K562 treated with DMSO at 1 percent for 24 hours (cell line): Measurements from ENCODE around the gene MOB3C. TPM values are rescaled to one million over a fixed set of nuclear protein-coding genes. Genes with fewer than 3 reads are reported as not detected.

Experiments used
- total RNA-seq: library from RNA; unstranded; fragments of 300-600 nt; gene quantifications from 2 replicates; pipeline ENCODE4 v1.2.3, GENCODE V29; 2022; ENCODE audit warnings: low read depth; ENCODE audit not compliant: insufficient read depth

Gene MOB3C
- total RNA-seq: 13.0 and 16.4 TPM in 2 replicates

DNA sequence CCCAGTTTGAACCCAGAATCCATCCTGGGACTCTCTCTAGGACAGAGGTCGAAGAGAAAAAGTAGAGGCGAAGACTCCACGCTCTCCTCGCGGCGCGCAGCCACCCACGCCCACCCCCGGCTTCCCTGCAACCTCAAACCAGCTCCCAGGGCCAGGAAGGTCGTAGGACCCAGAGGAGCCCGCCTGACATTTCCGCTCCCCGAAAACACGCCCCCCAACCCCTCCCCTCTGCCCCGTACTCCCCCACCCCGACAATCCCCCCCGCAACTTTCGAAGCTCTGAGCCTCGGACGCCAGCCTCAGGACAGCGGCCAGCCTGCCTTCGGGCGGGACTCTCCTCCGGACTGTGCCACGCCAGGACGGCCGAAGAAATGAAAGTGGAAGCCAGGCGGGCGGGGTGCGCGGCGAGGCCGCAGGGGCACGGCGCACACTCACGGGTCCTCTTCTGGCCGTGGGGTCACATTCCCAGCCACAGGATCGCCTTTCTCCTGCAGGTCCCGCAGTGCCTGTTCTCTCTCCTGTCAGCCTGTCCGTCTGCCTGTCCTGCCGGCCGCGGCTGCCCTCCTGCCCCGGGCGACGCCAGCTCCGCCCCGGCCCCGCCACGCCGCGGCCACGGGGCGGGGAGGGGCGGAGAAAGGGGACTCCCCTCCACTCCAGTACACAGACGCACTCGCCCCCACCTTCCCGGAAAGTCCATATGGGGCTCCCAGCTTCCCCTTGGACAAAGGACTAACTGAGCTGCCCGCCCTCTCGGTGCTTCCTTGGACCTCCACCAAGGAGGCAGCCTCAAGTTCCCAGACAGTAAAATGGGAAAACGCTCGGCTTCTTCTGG is at the start of gene MOB3C:
MOB3C (minus strand) TSS at position 535 of the 831 bp plus-strand sequence. CDS start 3,490 bp downstream, outside the sequence.

DNA sequence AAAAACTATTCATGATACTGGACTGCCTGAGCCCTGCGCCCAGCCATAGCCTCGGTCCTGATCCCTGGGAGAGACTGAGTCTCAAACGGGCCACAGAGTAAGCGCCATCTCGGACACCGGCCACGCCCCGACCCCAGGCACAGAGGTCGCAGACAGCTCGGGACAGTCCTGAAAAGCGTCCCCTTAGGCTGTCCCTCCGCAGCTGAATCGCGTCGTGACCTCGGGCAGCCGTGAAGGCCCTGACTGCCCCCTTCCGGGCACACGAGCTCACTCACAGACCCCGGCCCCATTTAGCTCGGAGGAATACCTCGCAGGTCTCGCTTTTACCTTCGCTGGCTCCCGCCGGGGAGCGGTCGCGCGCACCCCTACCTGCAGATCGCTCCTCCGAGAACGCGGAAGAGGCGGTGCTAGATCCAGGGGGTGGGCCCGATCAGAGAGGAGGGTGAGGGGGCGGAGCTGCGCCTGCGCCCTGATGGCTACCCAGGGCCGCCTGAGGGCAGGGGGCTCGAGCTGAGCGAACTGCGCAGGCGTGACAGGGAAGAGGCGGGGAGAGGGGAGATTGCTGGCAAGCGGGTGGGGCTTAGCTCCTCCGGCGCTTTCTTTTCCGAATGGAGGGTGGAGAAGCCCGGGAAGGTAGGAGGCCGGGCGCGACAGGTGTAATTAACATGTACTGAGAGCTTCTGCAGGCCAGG is 12.6 kb downstream of the MOB3C start, which contains the start of gene MKNK1:
MKNK1 (minus strand) TSS at position 411 of the 692 bp plus-strand sequence. CDS start 20,941 bp downstream, outside the sequence.

Other genes starting within 250 kb of the MOB3C start
- gene FAAH, start 222.5 kb downstream of the MOB3C start, total RNA-seq: 0.82 and 0.86 TPM in 2 replicates
- 8.3 and 8.4 TPM in 2 replicates for gene DMBX1, start 127.0 kb downstream of the MOB3C start, total RNA-seq
- not detected in 2 replicates for gene KNCN, start 65.2 kb downstream of the MOB3C start, total RNA-seq
- gene MKNK1, start 12.5 kb downstream of the MOB3C start, total RNA-seq: 57.2 and 61.3 TPM in 2 replicates
- 35.6 and 36.5 TPM in 2 replicates for gene ATPAF1, start 51.6 kb upstream of the MOB3C start, total RNA-seq
- not detected in 2 replicates for gene TEX38, start 55.0 kb upstream of the MOB3C start, total RNA-seq
- 23.3 and 25.5 TPM in 2 replicates for gene EFCAB14, start 102.3 kb upstream of the MOB3C start, total RNA-seq
- not detected in 2 replicates for gene CYP4B1, start 182.2 kb upstream of the MOB3C start, total RNA-seq